C4-2B (cell line): ENCODE results near the gene SUFU.

ENCODE experiments used
- CTCF ChIP-seq: fragments of 450-650 bp; conservative IDR thresholded peaks from 2 replicates; pipeline ENCODE4 v1.5.1; 2017; ENCODE audit warnings: mild to moderate bottlenecking
- ZFX ChIP-seq: fragments of 450-650 bp; IDR thresholded peaks from 2 replicates; pipeline ENCODE4 v1.6.1; 2017

- no peak for TF ChIP-seq CTCF
- no peak for TF ChIP-seq ZFX
Observed at GRCh38 chr10:102621443-102622325, 117.9 kb downstream of the SUFU start.
